H1 (cell line): Measurements from ENCODE around the gene PMM2. TPM values are rescaled to one million over a fixed set of nuclear protein-coding genes. Genes with fewer than 3 reads are reported as not detected.
"Not testable (repeated sequence)": the region's sequence is repeated elsewhere in the genome, so short reads cannot be mapped to it uniquely, and the experiment has no call there.

Experiments used
- CTCF ChIA-PET: fragments of 300-600 bp; sonication (Branson Sonifier 250); formaldehyde crosslinking; loops from one replicate; lab custom pipeline; 2021; ENCODE audit not compliant: partially characterized antibody; lab: Charles Lee
- POLR2A ChIA-PET: fragments of 300-600 bp; sonication (Branson Sonifier 250); formaldehyde crosslinking; loops from one replicate; lab custom pipeline; 2021; ENCODE audit warnings: inconsistent platforms; ENCODE audit not compliant: partially characterized antibody; lab: Charles Lee
- DNase-seq, 2 experiments: peaks; one replicate each; pipeline versions ENCODE4 v3.0.0 to v3.0.0-alpha.2; 2010 to 2022; ENCODE audit warnings: low spot score in 2 of 2, low read depth in 1 of 2, mixed read lengths in 1 of 2
- FAIRE-seq: peaks from 2 replicates; lab custom pipeline; 2011; peaks lifted over from hg19 to GRCh38; lab: Jason Lieb, UNC
- H2AFZ ChIP-seq: 2 replicates; pipeline ENCODE4 v1.8.1; 2012; ENCODE audit warnings: low read length, inconsistent platforms
- H2AK5ac ChIP-seq: 2 replicates; pipeline ENCODE4 v1.6.1; 2013; ENCODE audit warnings: low read depth, low read length
- H2BK120ac ChIP-seq: replicated peaks from 2 replicates; pipeline ENCODE3; 2013; ENCODE audit warnings: low read depth, low read length, inconsistent platforms
- H2BK12ac ChIP-seq: 2 replicates; pipeline ENCODE4 v1.6.1; 2013; ENCODE audit warnings: low read depth, low read length
- H2BK15ac ChIP-seq: 2 replicates; pipeline ENCODE4 v1.6.1; 2013; ENCODE audit warnings: low read length
- H2BK20ac ChIP-seq: 2 replicates; pipeline ENCODE4 v1.6.1; 2013; ENCODE audit warnings: low read length
- H2BK5ac ChIP-seq: 2 replicates; pipeline ENCODE4 v1.6.1; 2013; ENCODE audit warnings: low read depth, low read length
- H3K14ac ChIP-seq: 2 replicates; pipeline ENCODE4 v1.6.1; 2013; ENCODE audit warnings: inconsistent platforms; ENCODE audit not compliant: insufficient read length
- H3K18ac ChIP-seq: 2 replicates; pipeline ENCODE4 v1.6.1; 2013; ENCODE audit warnings: low read length; ENCODE audit errors: extremely low read depth
- H3K23ac ChIP-seq: 2 replicates; pipeline ENCODE4 v1.6.1; 2013; ENCODE audit warnings: inconsistent platforms; ENCODE audit not compliant: insufficient read length
- H3K23me2 ChIP-seq: 2 replicates; pipeline ENCODE4 v1.6.1; 2013; ENCODE audit warnings: low read depth, low read length
- H3K27ac ChIP-seq: 2 replicates; pipeline ENCODE4 v1.6.1; 2011; ENCODE audit warnings: low read depth, low read length, inconsistent platforms
- H3K27me3 ChIP-seq, 4 experiments: replicated peaks in 1 of 4; 1 replicate in 1 of 4; 2 replicates in 3 of 4; pipeline versions ENCODE4 v1.6.1 to v1.8.1; 2011 to 2013; ENCODE audit warnings: low read length in 3 of 4, mild to moderate bottlenecking in 3 of 4, inconsistent platforms in 2 of 4, mixed read lengths in 2 of 4, moderate library complexity in 1 of 4; ENCODE audit not compliant: control insufficient read depth in 3 of 4, insufficient read depth in 3 of 4; ENCODE audit errors: extremely low read depth in 1 of 4
- H3K36me3 ChIP-seq, 4 experiments: 2 replicates each; pipeline versions ENCODE4 v1.6.1 to v1.8.1; 2011 to 2013; ENCODE audit warnings: mild to moderate bottlenecking in 4 of 4, low read length in 3 of 4, moderate library complexity in 2 of 4, control low read depth in 1 of 4, inconsistent platforms in 1 of 4; ENCODE audit not compliant: insufficient read depth in 4 of 4, control insufficient read depth in 2 of 4
- H3K4ac ChIP-seq: replicated peaks from 2 replicates; pipeline ENCODE3; 2013; ENCODE audit warnings: low read length, low read depth, mixed read lengths, inconsistent platforms; ENCODE audit not compliant: insufficient read length
- H3K4me1 ChIP-seq, 4 experiments: replicated peaks in 1 of 4; 1 replicate in 1 of 4; 2 replicates in 3 of 4; pipeline versions ENCODE4 v1.6.1 to v1.8.1; 2011 to 2013; ENCODE audit warnings: low read length in 3 of 4, inconsistent platforms in 2 of 4, mixed read lengths in 1 of 4; ENCODE audit not compliant: insufficient read depth in 4 of 4, control insufficient read depth in 3 of 4
- H3K4me2 ChIP-seq, 2 experiments: 2 replicates each; pipeline versions ENCODE4 v1.6.1 to v1.8.1; 2011 to 2013; ENCODE audit warnings: low read depth in 2 of 2, low read length in 2 of 2, control low read depth in 1 of 2, inconsistent platforms in 1 of 2, mild to moderate bottlenecking in 1 of 2; ENCODE audit not compliant: insufficient read depth in 1 of 2
- H3K4me3 ChIP-seq, 4 experiments: fragments of 200-600, 300-600 bp in 1 of 4; sonication (generic), shearing (Covaris generic), sonication (Bioruptor Twin) in 1 of 4; 2 replicates each; pipeline versions ENCODE4 v1.5.1 to v1.8.1; 2011 to 2016; ENCODE audit warnings: low read length in 4 of 4, low read depth in 3 of 4, control low read depth in 2 of 4, inconsistent platforms in 2 of 4, mild to moderate bottlenecking in 2 of 4, mixed read lengths in 1 of 4, moderate library complexity in 1 of 4; ENCODE audit not compliant: insufficient read depth in 2 of 4; ENCODE audit errors: extremely low read depth in 1 of 4
- H3K56ac ChIP-seq: replicated peaks from 2 replicates; pipeline ENCODE3; 2013; ENCODE audit warnings: low read depth, mild to moderate bottlenecking, mixed read lengths, low read length, inconsistent platforms; ENCODE audit not compliant: insufficient read length
- H3K79me1 ChIP-seq: 2 replicates; pipeline ENCODE4 v1.6.1; 2013; ENCODE audit warnings: low read depth, low read length, control low read depth
- H3K79me2 ChIP-seq, 2 experiments: 2 replicates each; pipeline versions ENCODE4 v1.6.1 to v1.8.1; 2012 to 2013; ENCODE audit warnings: low read length in 2 of 2, mild to moderate bottlenecking in 2 of 2, inconsistent platforms in 1 of 2; ENCODE audit not compliant: insufficient read depth in 2 of 2, control insufficient read depth in 1 of 2
- H3K9ac ChIP-seq, 4 experiments: replicated peaks in 1 of 4; 1 replicate in 1 of 4; 2 replicates in 3 of 4; pipeline versions ENCODE4 v1.6.1 to v1.8.1; 2011 to 2013; ENCODE audit warnings: low read depth in 3 of 4, low read length in 3 of 4, control low read depth in 2 of 4, mild to moderate bottlenecking in 2 of 4, moderate library complexity in 2 of 4, inconsistent platforms in 1 of 4; ENCODE audit errors: extremely low read depth in 1 of 4
- H3K9me3 ChIP-seq, 2 experiments: 2 replicates each; pipeline versions ENCODE4 v1.6.1 to v1.8.1; 2012 to 2013; ENCODE audit warnings: mild to moderate bottlenecking in 2 of 2, moderate library complexity in 2 of 2, control low read depth in 1 of 2, inconsistent platforms in 1 of 2, low read depth in 1 of 2, low read length in 1 of 2, mixed read lengths in 1 of 2; ENCODE audit not compliant: insufficient read depth in 2 of 2
- H4K20me1 ChIP-seq, 2 experiments: replicated peaks in 1 of 2; 2 replicates each; pipeline versions ENCODE3 to v1.8.1; 2011 to 2013; ENCODE audit warnings: inconsistent platforms in 2 of 2, low read length in 2 of 2, mild to moderate bottlenecking in 1 of 2; ENCODE audit not compliant: insufficient read depth in 2 of 2, control insufficient read depth in 1 of 2
- H4K5ac ChIP-seq: 2 replicates; pipeline ENCODE4 v1.6.1; 2013; ENCODE audit warnings: low read length, low read depth, mixed read lengths, inconsistent platforms; ENCODE audit not compliant: insufficient read length
- H4K8ac ChIP-seq: 2 replicates; pipeline ENCODE4 v1.8.0; 2013; ENCODE audit warnings: mild to moderate bottlenecking, moderate library complexity, low read length, inconsistent platforms; ENCODE audit not compliant: insufficient read depth; ENCODE audit errors: extremely low read depth
- H4K91ac ChIP-seq: replicated peaks from 2 replicates; pipeline ENCODE3; 2013; ENCODE audit warnings: low read length, mixed read lengths, inconsistent platforms; ENCODE audit not compliant: insufficient read length
- WGBS, 2 experiments: shearing (Covaris generic) in 1 of 2; methylation state at CpG; one replicate each; pipeline versions ENCODE4 v1.1.6 to v1.1.7; 2013 to 2015; ENCODE audit warnings: low lambda C conversion rate in 2 of 2, mixed read lengths in 2 of 2, inconsistent platforms in 1 of 2, low coverage in 1 of 2, missing lambda C conversion rate in 1 of 2; ENCODE audit not compliant: insufficient replicate concordance in 2 of 2, insufficient coverage in 1 of 2, insufficient read length in 1 of 2; ENCODE audit errors: extremely low coverage in 1 of 2, missing lambda C conversion rate in 1 of 2; 5-methylcytosine and 5-hydroxymethylcytosine counted together
- polyA plus RNA-seq, 7 experiments: library from polyadenylated mRNA; depleted of rRNA in 3 of 7; stranded (reverse) in 5 of 7; unstranded in 2 of 7; fragments of >200 nt in 5 of 7; fragments of 200-250 nt in 2 of 7; gene quantifications; 1 replicate in 5 of 7; 2 replicates in 1 of 7; 4 replicates in 1 of 7; pipeline versions ENCODE4 v1.2.1 to v1.2.3, GENCODE V29; 2011 to 2013; ENCODE audit warnings: missing spikeins in 2 of 7, mixed read lengths in 2 of 7
- total RNA-seq: library from RNA; stranded (reverse); fragmentation: NEBNext Ultra II Directional; extraction: Animal tissue kit (Norgen Biotek cat#: 25700); gene quantifications from 2 replicates; pipeline ENCODE4 v1.2.1, GENCODE V29; 2021

PMM2 gene
- total and polyA plus RNA-seq, 2 of the 8 experiments (the other 6 are each of a cell fraction or from before 2014, with no cell fraction given) = 26.2 to 49.4 TPM

- H3K27ac ChIP-seq, H2AK5ac ChIP-seq, H3K4me1 ChIP-seq, H2AFZ ChIP-seq, H2BK120ac ChIP-seq, H3K79me2 ChIP-seq, H3K36me3 ChIP-seq, H3K9me3 ChIP-seq, H3K18ac ChIP-seq, H2BK20ac ChIP-seq, H3K56ac ChIP-seq, H3K14ac ChIP-seq, H3K23me2 ChIP-seq, H4K91ac ChIP-seq, H2BK5ac ChIP-seq, H3K79me1 ChIP-seq, H2BK12ac ChIP-seq, POLR2A ChIA-PET, H3K4ac ChIP-seq, H3K27me3 ChIP-seq, DNase-seq, H3K4me3 ChIP-seq, H3K23ac ChIP-seq, H4K20me1 ChIP-seq, H3K9ac ChIP-seq, H4K5ac ChIP-seq, H3K4me2 ChIP-seq, H2BK15ac ChIP-seq, FAIRE-seq, H4K8ac ChIP-seq: not testable (repeated sequence)
- CTCF ChIA-PET = interaction anchor here (1.0 to 26.4 kb wide), 5 partner anchors 9 to 122 kb away, joined by 3 to 404 read pairs (median 3); partner anchors contain the start of gene ABAT
- 91% methylated on average over 11 of the region's 11 CpGs; no CpG with 5 or more reads in 1 of the 2 experiments for WGBS, 2 experiments
These were observed 11.3 kb upstream of the PMM2 start for GRCh38 chr16:8786316-8786715.
